ENCODE data around the gene SLC25A1. TPM values are rescaled to one million over a fixed set of nuclear protein-coding genes. Genes with fewer than 3 reads are reported as not detected.

The SLC25A1 gene
- total RNA-seq, 5 donors from 2014 or later (not counting 1 experiment from before 2014, with no cell fraction given), result 24.1 to 52.9 (median 45.7) TPM

- Mint-ChIP-seq H3K4me1 (peaks cover 9 to 16% (median 15%) of the 10 kb centered on the region in 3 donors), H3K36me3 (no peaks in the 10 kb centered on the region), H3K4me3 (no peak overlapping the region), H3K9me3 (no peaks in the 10 kb centered on the region), H3K27ac (no peak overlapping the region), H3K27me3 (no peaks in the 10 kb centered on the region)
- ATAC-seq (replicated peaks in 1 of 4) (no peak), DNase-seq (no peak)
- no peak overlapping the region for H3K4me3 ChIP-seq (ENCODE audit: control insufficient read depth in 1 of 2, extremely low read depth in 1 of 2, low read length in 1 of 2)
- peaks cover 0 to 15% of the 10 kb centered on the region in 2 experiments for H3K4me1 ChIP-seq (ENCODE audit: control insufficient read depth in 1 of 2, extremely low read depth in 1 of 2, insufficient read depth in 2 of 2, low read length in 2 of 2)
- H3K9me3 ChIP-seq, result no peaks in the 10 kb centered on the region
- H3K36me3 ChIP-seq (ENCODE audit: control insufficient read depth in 2 of 2, extremely low read depth in 1 of 2, insufficient read depth in 1 of 2, low read length in 1 of 2), result no peaks in the 10 kb centered on the region
- WGBS (ENCODE audit: insufficient coverage), result 85% methylated on average over 19 of the region's 20 CpGs
- no peak overlapping the region for H3K27ac ChIP-seq (ENCODE audit: low read length)
- H3K27me3 ChIP-seq (replicated peaks in 1 of 2; ENCODE audit: control insufficient read depth in 2 of 2, extremely low read depth in 1 of 2, insufficient read depth in 2 of 2, low read length in 1 of 2), result peaks cover 0 to 9% of the 10 kb centered on the region in 2 experiments
- ChIA-PET POLR2A (no interaction called here), CTCF (no interaction called here)
Observed at GRCh38 chr22:19184276-19184997, 5.9 kb upstream of the SLC25A1 start.

GRCh38 chr22:19183216-19183615, 4.7 kb upstream of the SLC25A1 start:
- H3K9me3 Mint-ChIP-seq, result no peaks in the 10 kb centered on the region
- no peak overlapping the region for H3K4me3 Mint-ChIP-seq
- no peaks in the 10 kb centered on the region for H3K27me3 Mint-ChIP-seq
- H3K4me1 Mint-ChIP-seq, result peaks cover 12 to 19% (median 19%) of the 10 kb centered on the region in 3 donors
- DNase-seq (no peak), ATAC-seq (replicated peaks in 1 of 4) (no peak)
- Histone ChIP-seq H3K4me1 (ENCODE audit: control insufficient read depth in 1 of 2, extremely low read depth in 1 of 2, insufficient read depth in 2 of 2, low read length in 2 of 2) (peaks cover 0 to 21% of the 10 kb centered on the region in 2 experiments), H3K4me3 (ENCODE audit: control insufficient read depth in 1 of 2, extremely low read depth in 1 of 2, low read length in 1 of 2) (no peak overlapping the region), H3K36me3 (ENCODE audit: control insufficient read depth in 2 of 2, extremely low read depth in 1 of 2, insufficient read depth in 1 of 2, low read length in 1 of 2) (no peaks in the 10 kb centered on the region), H3K27me3 (replicated peaks in 1 of 2; ENCODE audit: control insufficient read depth in 2 of 2, extremely low read depth in 1 of 2, insufficient read depth in 2 of 2, low read length in 1 of 2) (peaks cover 0 to 9% of the 10 kb centered on the region in 2 experiments), H3K9me3 (no peaks in the 10 kb centered on the region), H3K27ac (ENCODE audit: low read length) (no peak overlapping the region)
- POLR2A ChIA-PET, result no interaction called here
- WGBS (ENCODE audit: insufficient coverage), result 79% methylated on average over 9 of the region's 9 CpGs
- CTCF ChIA-PET, result no interaction called here
- no peak overlapping the region for H3K27ac Mint-ChIP-seq
- H3K36me3 Mint-ChIP-seq, result no peaks in the 10 kb centered on the region

GRCh38 chr22:19182472-19183157, 4.1 kb upstream of the SLC25A1 start:
- no peak for DNase-seq

GRCh38 chr22:19181786-19182471, 3.4 kb upstream of the SLC25A1 start:
- DNase-seq (no peak), ATAC-seq (replicated peaks in 1 of 4) (no peak)
- H3K27ac ChIP-seq (ENCODE audit: low read length), result no peak overlapping the region
- no peaks in the 10 kb centered on the region for H3K36me3 Mint-ChIP-seq
- H3K9me3 ChIP-seq, result no peaks in the 10 kb centered on the region
- no peaks in the 10 kb centered on the region for H3K9me3 Mint-ChIP-seq
- peak overlapping the region in 1 of 3 donors; percentile 17 for H3K4me3 Mint-ChIP-seq
- CTCF ChIA-PET, result no interaction called here
- H3K27me3 Mint-ChIP-seq, result no peaks in the 10 kb centered on the region
- H3K27me3 ChIP-seq (replicated peaks in 1 of 2; ENCODE audit: control insufficient read depth in 2 of 2, extremely low read depth in 1 of 2, insufficient read depth in 2 of 2, low read length in 1 of 2), result peaks cover 0 to 9% of the 10 kb centered on the region in 2 experiments
- H3K4me1 Mint-ChIP-seq, result peaks cover 12 to 20% (median 19%) of the 10 kb centered on the region in 3 donors
- H3K4me1 ChIP-seq (ENCODE audit: control insufficient read depth in 1 of 2, extremely low read depth in 1 of 2, insufficient read depth in 2 of 2, low read length in 2 of 2), result peaks cover 0 to 31% of the 10 kb centered on the region in 2 experiments
- no peaks in the 10 kb centered on the region for H3K36me3 ChIP-seq (ENCODE audit: control insufficient read depth in 2 of 2, extremely low read depth in 1 of 2, insufficient read depth in 1 of 2, low read length in 1 of 2)
- no peak overlapping the region for H3K4me3 ChIP-seq (ENCODE audit: control insufficient read depth in 1 of 2, extremely low read depth in 1 of 2, low read length in 1 of 2)
- 31% methylated on average over 12 of the region's 12 CpGs for WGBS (ENCODE audit: insufficient coverage)
- peak overlapping the region in 1 of 2 donors; percentile 34 for H3K27ac Mint-ChIP-seq
- POLR2A ChIA-PET, result no interaction called here

More at GRCh38 chr22:19182472-19183157, 4.1 kb upstream of the SLC25A1 start:
- peaks cover 12 to 19% (median 19%) of the 10 kb centered on the region in 3 donors for H3K4me1 Mint-ChIP-seq
- H3K27ac ChIP-seq (ENCODE audit: low read length), result no peak overlapping the region
- H3K36me3 ChIP-seq (ENCODE audit: control insufficient read depth in 2 of 2, extremely low read depth in 1 of 2, insufficient read depth in 1 of 2, low read length in 1 of 2), result no peaks in the 10 kb centered on the region
- no peak overlapping the region for H3K4me3 Mint-ChIP-seq
- POLR2A ChIA-PET, result no interaction called here
- no peak for ATAC-seq (replicated peaks in 1 of 4)
- no peaks in the 10 kb centered on the region for H3K27me3 Mint-ChIP-seq
- no peak overlapping the region for H3K27ac Mint-ChIP-seq
- CTCF ChIA-PET, result no interaction called here
- H3K27me3 ChIP-seq (replicated peaks in 1 of 2; ENCODE audit: control insufficient read depth in 2 of 2, extremely low read depth in 1 of 2, insufficient read depth in 2 of 2, low read length in 1 of 2), result peaks cover 0 to 9% of the 10 kb centered on the region in 2 experiments
- H3K9me3 ChIP-seq, result no peaks in the 10 kb centered on the region
- H3K9me3 Mint-ChIP-seq, result no peaks in the 10 kb centered on the region
- H3K36me3 Mint-ChIP-seq, result no peaks in the 10 kb centered on the region
- 58% methylated on average over 4 of the region's 9 CpGs for WGBS (ENCODE audit: insufficient coverage)
- H3K4me3 ChIP-seq (ENCODE audit: control insufficient read depth in 1 of 2, extremely low read depth in 1 of 2, low read length in 1 of 2), result no peak overlapping the region
- peaks cover 0 to 24% of the 10 kb centered on the region in 2 experiments for H3K4me1 ChIP-seq (ENCODE audit: control insufficient read depth in 1 of 2, extremely low read depth in 1 of 2, insufficient read depth in 2 of 2, low read length in 2 of 2)

- no peaks in the 10 kb centered on the region for H3K9me3 ChIP-seq
- H3K4me1 Mint-ChIP-seq, result peaks cover 12 to 24% (median 19%) of the 10 kb centered on the region in 3 donors
- H3K27me3 ChIP-seq (replicated peaks in 1 of 2; ENCODE audit: control insufficient read depth in 2 of 2, extremely low read depth in 1 of 2, insufficient read depth in 2 of 2, low read length in 1 of 2), result peaks cover 0 to 9% of the 10 kb centered on the region in 2 experiments
- ATAC-seq (replicated peaks in 1 of 4) (no peak), DNase-seq (no peak)
- 90% methylated on average over 5 of the region's 11 CpGs for WGBS (ENCODE audit: insufficient coverage)
- peaks cover 0 to 32% of the 10 kb centered on the region in 2 experiments for H3K4me1 ChIP-seq (ENCODE audit: control insufficient read depth in 1 of 2, extremely low read depth in 1 of 2, insufficient read depth in 2 of 2, low read length in 2 of 2)
- H3K27ac ChIP-seq (ENCODE audit: low read length), result no peak overlapping the region
- no peaks in the 10 kb centered on the region for H3K27me3 Mint-ChIP-seq
- POLR2A ChIA-PET, result no interaction called here
- no peaks in the 10 kb centered on the region for H3K36me3 ChIP-seq (ENCODE audit: control insufficient read depth in 2 of 2, extremely low read depth in 1 of 2, insufficient read depth in 1 of 2, low read length in 1 of 2)
- no peak overlapping the region for H3K4me3 ChIP-seq (ENCODE audit: control insufficient read depth in 1 of 2, extremely low read depth in 1 of 2, low read length in 1 of 2)
- H3K9me3 Mint-ChIP-seq, result no peaks in the 10 kb centered on the region
- CTCF ChIA-PET, result no interaction called here
- H3K27ac Mint-ChIP-seq, result no peak overlapping the region
- no peak overlapping the region for H3K4me3 Mint-ChIP-seq
- no peaks in the 10 kb centered on the region for H3K36me3 Mint-ChIP-seq
Observed at GRCh38 chr22:19180740-19181410, 2.3 kb upstream of the SLC25A1 start.

- POLR2A ChIA-PET, result no interaction called here
- Histone ChIP-seq H3K4me3 (ENCODE audit: control insufficient read depth in 1 of 2, extremely low read depth in 1 of 2, low read length in 1 of 2) (no peak overlapping the region), H3K27ac (ENCODE audit: low read length) (no peak overlapping the region), H3K36me3 (ENCODE audit: control insufficient read depth in 2 of 2, extremely low read depth in 1 of 2, insufficient read depth in 1 of 2, low read length in 1 of 2) (no peaks in the 10 kb centered on the region), H3K4me1 (ENCODE audit: control insufficient read depth in 1 of 2, extremely low read depth in 1 of 2, insufficient read depth in 2 of 2, low read length in 2 of 2) (peaks cover 0 to 32% of the 10 kb centered on the region in 2 experiments), H3K27me3 (replicated peaks in 1 of 2; ENCODE audit: control insufficient read depth in 2 of 2, extremely low read depth in 1 of 2, insufficient read depth in 2 of 2, low read length in 1 of 2) (peaks cover 0 to 9% of the 10 kb centered on the region in 2 experiments), H3K9me3 (no peaks in the 10 kb centered on the region)
- WGBS (ENCODE audit: insufficient coverage), result 99% methylated on average over 7 of the region's 9 CpGs
- CTCF ChIA-PET, result interaction anchor here in 1 of 2 donors (1.6 kb wide), 1 partner anchor 36 kb away, joined by 4 read pairs; the partner anchor contains the start of gene ESS2
- H3K36me3 Mint-ChIP-seq, result no peaks in the 10 kb centered on the region
- peaks cover 12 to 26% (median 19%) of the 10 kb centered on the region in 3 donors for H3K4me1 Mint-ChIP-seq
- H3K9me3 Mint-ChIP-seq, result no peaks in the 10 kb centered on the region
- H3K27ac Mint-ChIP-seq, result no peak overlapping the region
- no peaks in the 10 kb centered on the region for H3K27me3 Mint-ChIP-seq
- H3K4me3 Mint-ChIP-seq, result no peak overlapping the region
- ATAC-seq (replicated peaks in 1 of 4) (no peak), DNase-seq (no peak)
Observed at GRCh38 chr22:19180234-19180633, 1.7 kb upstream of the SLC25A1 start.

Measured in T-cell (primary cell).